Glutamatergic neuron (in vitro differentiated cells): Measurements from ENCODE around the gene IKZF4. TPM values are rescaled to one million over a fixed set of nuclear protein-coding genes. Genes with fewer than 3 reads are reported as not detected.
A peak's percentile ranks its signal among the peaks of the same experiment; 100 is the strongest.
"Not testable (repeated sequence)": the region's sequence is repeated elsewhere in the genome, so short reads cannot be mapped to it uniquely, and the experiment has no call there.

Source experiments
- DNase-seq: peaks from one replicate; pipeline ENCODE4 v3.0.0; 2022
- H3K27ac Mint-ChIP-seq: one replicate; pipeline ENCODE4 v1.8.0; 2020; ENCODE audit warnings: mild to moderate bottlenecking, mixed read lengths, inconsistent platforms; ENCODE audit not compliant: unreplicated experiment
- H3K27me3 Mint-ChIP-seq: one replicate; pipeline ENCODE4 v1.8.0; 2020; ENCODE audit warnings: mild to moderate bottlenecking, moderate library complexity, mixed read lengths, inconsistent platforms; ENCODE audit not compliant: unreplicated experiment
- H3K36me3 Mint-ChIP-seq: one replicate; pipeline ENCODE4 v1.8.0; 2020; ENCODE audit warnings: mild to moderate bottlenecking, mixed read lengths, inconsistent platforms; ENCODE audit not compliant: unreplicated experiment
- H3K4me1 Mint-ChIP-seq: one replicate; pipeline ENCODE4 v1.8.0; 2020; ENCODE audit warnings: mild to moderate bottlenecking, low read depth, mixed read lengths, inconsistent platforms; ENCODE audit not compliant: unreplicated experiment
- H3K4me3 Mint-ChIP-seq: one replicate; pipeline ENCODE4 v1.8.0; 2020; ENCODE audit warnings: mild to moderate bottlenecking, mixed read lengths, inconsistent platforms; ENCODE audit not compliant: unreplicated experiment
- H3K9me3 Mint-ChIP-seq: one replicate; pipeline ENCODE4 v1.8.0; 2020; ENCODE audit warnings: mild to moderate bottlenecking, moderate library complexity, mixed read lengths, inconsistent platforms; ENCODE audit not compliant: unreplicated experiment
- total RNA-seq: library from RNA; stranded (reverse); fragmentation: NEBNext Ultra II Directional; extraction: Animal tissue kit (Norgen Biotek cat#: 25700); gene quantifications from one replicate; pipeline ENCODE4 v1.2.1, GENCODE V29; 2021; ENCODE audit not compliant: unreplicated experiment
- TF ChIP-seq, protein P1 (sequence below): fragments of 200-600 bp; sonication (generic); IDR thresholded peaks from one replicate; pipeline ENCODE4 v1.5.0; 2021; ENCODE audit not compliant: partially characterized antibody, unreplicated experiment

The IKZF4 gene
- total RNA-seq, 1 donor from 2014 or later = 24.1 TPM

DNA sequence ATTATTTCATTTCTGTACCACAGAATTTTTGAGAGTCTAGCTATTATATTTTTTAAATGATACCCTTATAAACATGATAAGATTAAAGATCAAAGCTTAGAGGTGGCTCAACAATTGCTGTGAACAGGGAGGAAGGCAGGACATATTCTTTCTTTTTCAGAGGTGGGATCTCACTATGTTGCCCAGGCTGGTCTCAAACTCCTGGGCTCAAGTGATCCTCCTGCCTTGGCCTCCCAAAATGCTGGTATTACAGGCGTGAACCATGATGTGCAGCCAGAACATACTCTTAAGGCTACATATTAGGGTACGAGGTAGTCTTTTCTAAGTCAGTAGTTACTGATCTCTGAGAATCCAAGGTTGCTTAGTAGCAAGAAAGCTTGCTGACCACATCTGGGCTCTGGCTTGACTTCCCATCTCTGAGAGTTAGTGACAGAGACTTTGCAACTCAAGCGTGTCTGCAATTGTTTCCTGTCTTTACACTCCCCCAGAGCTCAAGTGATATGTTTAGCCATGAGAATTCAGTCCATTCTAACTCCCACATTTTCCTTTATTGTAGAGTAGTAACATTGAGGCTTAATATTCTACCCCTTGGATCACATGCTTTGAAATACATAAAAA lies 38.4 kb upstream of the IKZF4 start:
- H3K4me3 Mint-ChIP-seq = no peak overlapping the region
- H3K27me3 Mint-ChIP-seq = peaks cover 2% of the 10 kb centered on the region
- no peak overlapping the region for H3K27ac Mint-ChIP-seq
- H3K4me1 Mint-ChIP-seq = peaks cover 8% of the 10 kb centered on the region
- no peaks in the 10 kb centered on the region for H3K9me3 Mint-ChIP-seq
- DNase-seq = no peak
- TF ChIP-seq, protein P1, sequence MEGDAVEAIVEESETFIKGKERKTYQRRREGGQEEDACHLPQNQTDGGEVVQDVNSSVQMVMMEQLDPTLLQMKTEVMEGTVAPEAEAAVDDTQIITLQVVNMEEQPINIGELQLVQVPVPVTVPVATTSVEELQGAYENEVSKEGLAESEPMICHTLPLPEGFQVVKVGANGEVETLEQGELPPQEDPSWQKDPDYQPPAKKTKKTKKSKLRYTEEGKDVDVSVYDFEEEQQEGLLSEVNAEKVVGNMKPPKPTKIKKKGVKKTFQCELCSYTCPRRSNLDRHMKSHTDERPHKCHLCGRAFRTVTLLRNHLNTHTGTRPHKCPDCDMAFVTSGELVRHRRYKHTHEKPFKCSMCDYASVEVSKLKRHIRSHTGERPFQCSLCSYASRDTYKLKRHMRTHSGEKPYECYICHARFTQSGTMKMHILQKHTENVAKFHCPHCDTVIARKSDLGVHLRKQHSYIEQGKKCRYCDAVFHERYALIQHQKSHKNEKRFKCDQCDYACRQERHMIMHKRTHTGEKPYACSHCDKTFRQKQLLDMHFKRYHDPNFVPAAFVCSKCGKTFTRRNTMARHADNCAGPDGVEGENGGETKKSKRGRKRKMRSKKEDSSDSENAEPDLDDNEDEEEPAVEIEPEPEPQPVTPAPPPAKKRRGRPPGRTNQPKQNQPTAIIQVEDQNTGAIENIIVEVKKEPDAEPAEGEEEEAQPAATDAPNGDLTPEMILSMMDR = no peak
- no peaks in the 10 kb centered on the region for H3K36me3 Mint-ChIP-seq

DNA sequence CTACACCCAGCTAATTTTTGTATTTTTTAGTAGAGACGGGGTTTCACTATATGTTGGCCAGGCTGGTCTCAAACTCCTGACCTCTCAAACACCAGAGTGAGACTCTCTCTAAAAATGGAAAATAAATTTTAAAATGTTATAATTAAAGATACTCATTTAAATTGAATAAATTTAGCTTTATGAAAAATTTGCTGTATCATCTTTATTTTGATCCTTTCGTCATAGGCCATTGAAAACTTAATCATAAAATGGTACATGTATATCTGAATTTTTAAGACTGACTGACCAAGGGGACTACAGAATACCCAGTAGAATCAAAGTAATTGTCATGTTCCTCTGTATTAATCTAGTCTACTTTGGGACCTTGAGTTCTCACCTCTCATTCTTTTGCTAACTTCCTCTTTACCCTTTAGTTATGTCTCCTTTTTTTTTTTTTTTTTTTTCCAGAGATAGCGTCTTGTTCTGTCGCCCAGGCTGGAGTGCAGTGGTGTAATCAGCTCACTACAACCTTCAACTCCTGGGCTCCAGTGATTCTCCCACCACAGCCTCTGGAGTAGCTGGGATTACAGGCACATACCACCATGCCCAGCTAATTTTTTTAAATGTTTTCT lies 37.5 kb upstream of the IKZF4 start:
- Mint-ChIP-seq H3K4me3 (no peak overlapping the region), H3K36me3 (no peaks in the 10 kb centered on the region), H3K9me3 (no peaks in the 10 kb centered on the region), H3K27me3 (peaks cover 2% of the 10 kb centered on the region), H3K27ac (no peak overlapping the region), H3K4me1 (peaks cover 5% of the 10 kb centered on the region)
- TF ChIP-seq, protein P1 = no peak
- no peak for DNase-seq

DNA sequence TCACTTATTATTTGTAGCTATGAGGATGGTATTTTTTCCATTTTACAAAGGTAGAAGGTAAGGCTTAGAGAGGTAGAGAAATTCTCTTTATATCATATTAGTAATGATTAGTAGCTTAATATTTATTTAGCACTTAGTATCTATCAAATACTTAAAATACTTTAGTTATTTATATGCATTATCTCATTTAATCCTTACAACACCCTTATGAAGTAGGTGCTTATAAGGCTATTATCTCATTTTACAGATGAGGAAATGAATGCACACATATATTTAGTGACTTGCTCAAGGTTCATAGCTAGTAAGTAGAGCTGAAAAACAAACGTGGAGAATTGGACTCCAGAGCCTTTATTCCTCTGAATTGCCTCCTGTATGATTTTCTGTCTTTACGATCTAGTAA lies 36.0 kb upstream of the IKZF4 start:
- TF ChIP-seq, protein P1 = no peak
- no peak overlapping the region for H3K4me3 Mint-ChIP-seq
- no peak overlapping the region for H3K27ac Mint-ChIP-seq
- no peaks in the 10 kb centered on the region for H3K9me3 Mint-ChIP-seq
- no peaks in the 10 kb centered on the region for H3K36me3 Mint-ChIP-seq
- DNase-seq = no peak
- peaks cover 2% of the 10 kb centered on the region for H3K27me3 Mint-ChIP-seq
- H3K4me1 Mint-ChIP-seq = peaks cover 5% of the 10 kb centered on the region

DNA sequence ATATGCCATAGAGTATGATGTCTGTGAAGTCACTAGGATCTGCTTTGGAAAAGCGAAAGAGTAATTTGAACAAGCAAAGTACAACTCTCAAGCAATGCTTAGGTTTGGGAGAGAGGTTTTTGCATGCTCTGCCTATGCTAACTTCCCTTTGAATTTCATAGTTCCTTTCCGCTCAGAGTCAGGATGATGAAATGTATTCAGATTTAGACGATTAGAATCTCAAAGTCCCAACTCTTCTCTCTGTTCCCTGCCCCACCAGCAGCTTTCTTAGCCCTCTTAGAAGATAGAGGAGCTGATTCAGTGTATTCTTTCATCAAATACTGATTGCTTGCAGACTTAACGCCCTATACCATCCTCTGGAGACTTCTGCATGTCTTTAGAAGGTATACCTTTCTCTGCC lies 35.5 kb upstream of the IKZF4 start:
- no peak for DNase-seq
- no peak overlapping the region for H3K4me3 Mint-ChIP-seq

DNA sequence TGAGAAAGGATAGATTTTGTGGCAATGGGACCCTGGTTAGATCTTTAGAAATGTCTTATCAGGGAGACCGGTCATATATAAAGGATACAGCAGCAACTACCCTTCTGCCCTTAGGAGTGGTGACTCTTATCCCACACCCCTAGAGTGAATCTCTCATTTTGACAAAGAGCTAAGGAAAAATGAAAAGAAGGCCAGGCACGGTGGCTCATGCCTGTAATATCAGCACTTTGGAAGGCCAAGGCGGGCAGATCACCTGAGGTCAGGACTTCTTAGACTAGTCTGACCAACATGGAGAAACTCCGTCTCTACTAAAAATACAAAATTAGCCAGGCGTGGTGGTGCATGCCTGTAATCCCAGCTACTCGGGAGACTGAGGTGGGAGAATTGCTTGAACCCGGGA lies 34.9 kb upstream of the IKZF4 start:
- H3K9me3 Mint-ChIP-seq, H3K4me1 Mint-ChIP-seq, H3K27me3 Mint-ChIP-seq, DNase-seq, H3K36me3 Mint-ChIP-seq, H3K4me3 Mint-ChIP-seq: not testable (repeated sequence)
- H3K27ac Mint-ChIP-seq = peak overlapping the region; percentile 53

More for the DNA sequence above, 35.5 kb upstream of the IKZF4 start:
- H3K27ac Mint-ChIP-seq = no peak overlapping the region
- TF ChIP-seq, protein P1 = no peak
- H3K36me3 Mint-ChIP-seq = no peaks in the 10 kb centered on the region
- H3K27me3 Mint-ChIP-seq = peaks cover 2% of the 10 kb centered on the region
- no peaks in the 10 kb centered on the region for H3K9me3 Mint-ChIP-seq
- peaks cover 5% of the 10 kb centered on the region for H3K4me1 Mint-ChIP-seq
